Fibroblast of skin of left biceps (primary cell): ENCODE measurements around the gene TUG1.

Experiments used
- DNase-seq, 2 experiments: peaks; one replicate each; pipeline ENCODE4 v3.0.0-alpha.2; 2013; ENCODE audit warnings: low read depth in 2 of 2

Gene TUG1

GRCh38 chr22:30968924-30969531 lies at the start of gene TUG1:
TUG1 (plus strand) TSS chr22:30969265.
- DNase-seq: peak; percentile 97

DNA sequence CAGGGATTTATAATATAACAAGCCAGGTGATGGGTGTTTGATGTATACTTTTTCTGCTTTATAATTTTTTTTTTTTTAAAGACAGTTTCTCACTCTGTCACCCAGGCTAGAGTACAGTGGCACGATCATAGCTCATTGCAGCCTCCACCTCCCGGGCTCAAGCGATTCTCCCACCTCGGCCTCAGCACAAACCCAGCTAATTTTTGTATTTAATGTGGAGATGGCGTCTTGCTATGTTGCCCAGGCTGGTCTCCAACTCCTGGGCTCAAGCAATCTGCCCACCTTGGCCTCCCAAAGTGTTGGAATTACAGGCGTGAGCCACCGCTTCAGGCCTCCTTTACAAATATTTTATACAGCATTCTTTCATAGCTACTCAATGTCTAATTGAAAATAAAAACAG lies 49.1 kb upstream of the TUG1 start:
- no peak for DNase-seq

- DNase-seq: peak; percentile 7 to 18
Observed at GRCh38 chr22:30920407-30920806, 48.7 kb upstream of the TUG1 start.

- no peak for DNase-seq
Observed at GRCh38 chr22:30921108-30921507, 48.0 kb upstream of the TUG1 start.

DNA sequence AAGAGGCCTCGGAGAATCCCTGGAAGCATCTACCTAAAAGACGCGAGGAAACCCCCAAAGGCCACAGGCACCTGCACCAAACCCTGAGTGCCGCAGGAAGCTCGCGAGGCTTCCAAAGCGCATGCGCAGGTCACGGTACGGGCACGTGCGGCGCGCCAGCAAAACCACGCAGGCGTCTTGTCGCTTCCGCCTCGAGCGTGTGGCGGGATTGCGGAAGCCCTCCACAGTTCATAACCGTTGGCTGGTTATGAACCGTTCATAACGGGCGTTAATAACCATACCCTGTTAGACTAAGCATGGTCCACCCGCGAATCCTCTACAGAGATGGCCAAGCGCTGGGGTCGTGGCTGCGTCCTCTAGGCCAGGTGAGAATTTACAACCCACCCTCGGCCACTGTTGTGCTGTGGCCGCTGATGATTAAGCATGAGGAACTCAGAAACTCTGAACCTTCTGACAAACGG lies 46.9 kb upstream of the TUG1 start:
- DNase-seq: peak; percentile 7 to 12

DNA sequence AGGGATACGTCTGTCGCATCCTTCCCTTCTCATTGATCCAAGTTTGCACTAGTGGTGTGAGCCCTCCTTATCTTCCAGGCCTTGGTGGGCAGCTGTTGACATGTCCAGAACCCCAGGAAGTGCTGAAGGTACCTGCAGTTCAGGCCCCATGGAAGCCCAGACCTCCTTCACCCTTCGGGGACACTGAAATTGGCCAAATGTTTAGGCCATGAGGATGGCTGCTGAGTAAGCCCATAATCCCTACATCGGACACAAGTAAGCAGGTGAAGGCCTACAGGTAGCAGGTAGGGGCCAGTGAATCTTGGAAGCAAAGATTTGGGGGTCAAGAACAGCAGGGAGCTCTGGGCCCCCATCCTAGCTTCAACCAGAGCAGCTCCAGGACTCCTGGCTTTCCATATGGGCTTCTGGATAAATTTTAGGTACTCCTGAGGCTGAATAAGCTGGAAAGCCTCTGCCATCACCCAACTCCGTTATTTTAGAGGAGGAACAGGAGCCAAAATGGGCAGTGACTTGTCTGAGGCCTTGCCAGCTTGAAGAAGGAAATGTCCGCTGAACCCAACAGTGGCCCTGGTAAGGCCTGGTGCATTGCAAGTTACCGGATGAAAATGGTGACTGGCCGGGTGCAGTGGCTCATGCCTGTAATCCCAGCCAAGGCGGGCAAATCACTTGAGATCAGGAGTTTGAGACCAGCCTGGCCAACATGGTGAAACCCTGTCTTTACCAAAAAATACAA lies 45.7 kb upstream of the TUG1 start:
- DNase-seq: no peak

DNA sequence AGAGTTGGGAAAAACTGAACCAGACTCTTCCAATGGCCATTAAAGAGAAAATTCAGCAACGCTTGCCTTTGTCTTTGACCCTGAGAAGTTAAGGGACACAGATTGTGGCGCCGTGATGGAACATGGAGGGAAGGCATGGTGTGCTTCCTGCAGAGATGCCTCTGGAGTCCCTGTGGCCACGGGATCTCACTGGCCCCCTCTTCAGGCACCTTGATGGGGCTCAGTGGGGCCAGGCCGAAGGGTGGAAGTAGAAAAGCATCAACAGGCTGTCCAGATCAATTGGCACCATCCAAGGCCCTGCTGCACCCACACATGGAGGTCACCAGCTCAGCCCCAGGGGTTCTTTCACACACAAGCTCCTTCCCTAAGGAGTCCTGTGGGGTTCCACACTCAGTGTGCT lies 43.4 kb upstream of the TUG1 start:
- no peak for DNase-seq

- DNase-seq: no peak
Observed at GRCh38 chr22:30926706-30927105, 42.4 kb upstream of the TUG1 start.

- no peak for DNase-seq
Observed at GRCh38 chr22:30927806-30928205, 41.3 kb upstream of the TUG1 start.

DNA sequence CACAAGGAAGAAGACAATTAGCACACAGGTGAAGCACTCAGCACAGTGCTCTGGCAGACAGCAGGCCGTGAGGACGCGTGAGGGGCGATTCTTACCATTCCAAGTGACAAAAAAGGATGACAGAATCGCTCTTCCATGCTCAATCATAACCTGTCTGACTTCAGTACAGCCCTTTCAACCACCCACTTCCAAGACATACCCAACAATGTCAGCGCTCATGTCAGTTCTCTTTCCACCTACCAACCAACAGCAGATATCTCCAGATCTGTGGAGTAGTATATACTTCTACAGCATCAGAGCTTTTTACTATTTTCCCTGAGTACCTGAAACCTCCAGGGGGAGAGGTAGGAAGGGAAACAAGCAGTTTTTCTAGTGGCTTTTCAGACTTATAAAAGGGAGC lies 40.7 kb upstream of the TUG1 start:
- no peak for DNase-seq

DNA sequence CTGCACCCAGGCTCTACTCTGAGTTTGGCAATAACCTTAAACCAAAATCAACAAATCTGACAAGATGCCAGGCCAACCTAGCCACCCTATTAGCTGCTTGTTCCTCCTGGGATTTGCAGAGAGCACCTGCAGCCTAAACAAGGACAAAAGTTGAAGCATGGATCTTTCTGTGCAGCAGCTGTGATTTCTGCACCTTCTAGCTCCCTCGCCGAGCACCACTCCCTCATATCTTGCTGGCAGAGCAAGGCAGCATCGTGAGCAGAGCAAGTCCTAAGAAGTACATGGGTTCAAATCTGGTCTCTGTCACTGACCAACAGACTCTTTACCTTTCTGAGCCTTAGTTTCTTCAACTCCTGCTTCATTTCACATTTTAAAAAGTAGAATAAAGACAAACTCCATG lies 38.8 kb upstream of the TUG1 start:
- no peak for DNase-seq

DNA sequence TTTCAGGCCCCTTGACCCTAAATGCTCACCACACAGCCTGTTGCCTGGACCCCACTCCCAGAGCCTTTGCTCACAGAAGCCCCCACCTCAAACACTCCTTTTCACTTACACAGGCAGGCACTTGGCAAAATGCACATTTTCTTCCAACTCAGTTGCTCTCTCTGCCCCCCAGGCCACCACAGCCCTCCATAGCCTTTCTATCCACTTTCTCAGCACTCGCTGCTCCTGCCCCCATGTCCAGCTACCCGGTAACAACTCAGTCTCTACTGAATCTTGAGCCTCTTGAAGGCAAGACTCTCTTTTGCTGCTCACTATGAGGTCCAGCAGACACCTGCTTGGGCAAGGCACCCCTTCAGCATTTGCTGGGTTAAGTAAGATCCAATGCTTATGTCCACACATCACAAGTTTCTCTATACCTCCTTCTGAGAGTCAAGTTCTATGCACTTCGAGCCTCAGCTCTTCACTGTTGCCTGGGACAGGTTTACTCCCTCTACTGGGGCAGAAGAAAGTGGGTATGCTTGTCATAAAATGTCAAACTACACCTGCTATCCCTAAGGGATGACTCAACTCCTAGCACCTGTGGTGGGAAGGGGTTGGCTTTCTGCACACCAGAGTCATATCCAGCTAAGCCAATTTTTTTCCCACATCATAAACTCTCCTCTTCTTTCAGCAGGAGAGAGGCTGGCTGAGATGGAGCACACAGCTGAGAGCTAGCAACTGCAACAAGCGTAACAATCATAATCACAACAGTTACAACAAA lies 37.3 kb upstream of the TUG1 start:
- no peak for DNase-seq

- DNase-seq: no peak
Observed at GRCh38 chr22:30932661-30933060, 36.4 kb upstream of the TUG1 start.

- DNase-seq: no peak
Observed at GRCh38 chr22:30933457-30933856, 35.6 kb upstream of the TUG1 start.

- DNase-seq: no peak
Observed at GRCh38 chr22:30934053-30934452, 35.0 kb upstream of the TUG1 start.

- DNase-seq: no peak
Observed at GRCh38 chr22:30940685-30941362, 28.2 kb upstream of the TUG1 start.

DNA sequence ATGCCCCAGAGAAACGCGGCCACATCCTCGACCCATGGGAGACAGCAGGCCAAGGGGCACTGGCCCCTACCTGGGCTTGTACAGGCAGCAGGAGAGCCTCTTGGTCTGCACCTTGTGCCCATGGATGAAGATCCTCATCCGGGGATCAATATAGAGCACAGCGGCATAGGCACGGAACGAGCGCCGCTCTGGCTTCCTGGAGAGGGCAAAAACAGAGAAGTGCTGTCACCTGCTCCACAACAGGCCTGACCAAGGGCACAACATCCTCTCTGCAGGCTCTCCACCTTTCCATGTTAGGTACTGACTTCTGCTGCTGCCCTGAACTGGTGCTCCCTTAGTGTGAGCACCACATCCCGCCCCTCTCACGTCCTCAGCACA lies 27.7 kb upstream of the TUG1 start:
- DNase-seq: no peak

DNA sequence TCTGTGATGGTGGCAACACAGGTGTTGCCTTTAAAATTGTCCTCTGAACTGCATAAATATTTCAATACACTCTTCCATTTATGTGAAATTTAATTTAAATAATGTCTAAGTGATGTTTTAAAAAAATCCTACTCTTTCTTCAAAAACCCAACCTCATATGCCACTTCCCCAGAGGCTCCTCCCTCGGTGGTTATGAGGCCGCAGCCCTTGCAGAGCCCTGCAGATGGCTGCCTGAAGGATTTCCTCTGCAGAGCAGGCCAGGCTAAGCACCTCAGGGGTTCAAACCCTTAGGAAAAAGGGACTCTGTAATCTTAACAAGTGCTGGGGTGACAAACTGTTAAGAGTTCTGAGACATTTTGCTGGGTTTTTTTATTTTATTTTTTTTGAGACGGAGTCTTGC lies 25.7 kb upstream of the TUG1 start:
- no peak for DNase-seq

DNA sequence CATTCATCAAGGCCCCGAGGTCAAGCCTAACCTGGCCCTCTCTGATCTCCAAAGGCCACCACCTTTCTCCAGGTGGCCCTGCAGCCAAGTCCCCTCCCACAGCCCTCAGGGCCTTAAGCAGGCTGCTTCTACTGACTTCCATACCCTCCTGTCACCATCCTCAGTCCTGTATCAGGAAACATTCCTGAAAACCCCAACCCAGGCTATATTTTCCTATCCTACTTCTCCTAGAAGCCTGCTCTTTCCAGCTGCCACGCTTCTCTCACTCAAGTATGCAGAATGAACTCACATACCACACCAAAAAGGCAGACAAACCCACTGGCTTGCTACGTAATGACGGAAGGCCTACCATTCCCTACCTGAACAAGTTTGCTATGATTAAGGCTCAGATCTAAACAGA lies 24.1 kb upstream of the TUG1 start:
- DNase-seq: no peak

DNA sequence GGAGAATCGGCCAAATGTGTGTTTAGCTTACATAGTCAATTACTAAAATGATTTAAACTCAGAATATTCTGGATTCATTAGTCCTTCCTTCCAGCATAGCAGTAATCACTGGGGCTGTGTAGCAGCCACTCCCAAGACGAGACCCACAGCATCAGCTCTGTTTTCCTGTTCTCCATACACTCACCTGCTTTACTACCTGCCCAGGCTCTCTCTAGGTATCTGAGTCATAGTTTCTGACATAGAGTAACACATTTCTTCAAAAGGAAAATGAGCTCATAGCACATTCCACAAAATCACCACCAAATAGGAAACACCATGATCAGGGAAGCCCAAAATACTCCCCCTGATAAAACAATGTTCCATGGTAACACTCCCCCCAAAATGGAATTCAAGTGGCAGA lies 23.4 kb upstream of the TUG1 start:
- no peak for DNase-seq

GRCh38 chr22:30946354-30946753 lies 22.7 kb upstream of the TUG1 start:
- no peak for DNase-seq

DNA sequence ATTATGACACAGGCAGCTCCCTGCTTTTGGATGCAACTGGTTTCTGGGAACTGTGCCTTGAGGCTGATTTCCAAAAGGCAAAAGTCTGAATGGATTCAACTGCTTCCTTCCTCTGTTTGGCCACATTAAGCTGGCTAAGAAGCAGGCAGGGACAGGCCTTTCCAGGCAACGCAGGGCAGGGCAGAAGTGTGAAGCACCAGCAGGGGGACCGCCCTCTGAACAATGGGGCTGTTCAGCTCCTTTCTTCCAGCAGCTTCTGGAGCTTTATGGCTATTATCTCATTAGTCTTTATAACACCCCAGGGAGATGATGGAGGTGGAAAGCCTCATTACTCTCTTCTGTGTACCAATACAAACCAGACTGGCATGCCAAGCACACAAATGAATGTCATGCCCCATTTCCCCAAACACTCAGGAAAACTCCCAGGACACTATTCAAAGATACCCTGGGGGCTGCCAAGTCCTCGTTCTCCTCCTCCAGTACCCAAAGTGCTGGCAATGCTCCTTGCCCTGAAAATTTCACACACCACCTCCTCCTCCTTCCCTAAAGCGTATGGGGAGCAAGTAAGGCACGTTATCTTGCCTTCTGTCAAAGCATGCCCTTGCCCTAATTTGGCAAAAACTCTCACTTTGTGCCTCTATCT lies 21.8 kb upstream of the TUG1 start:
- no peak for DNase-seq
